HG02870 (cell line): ENCODE data around the gene TMEM100.

ENCODE experiments used
- ATAC-seq: cut with Tn5 transposase; IDR thresholded peaks from one replicate; pipeline ENCODE4 v1.9.1; 2021; ENCODE audit warnings: mild to moderate bottlenecking, moderate library complexity; ENCODE audit not compliant: unreplicated experiment

The TMEM100 gene, protein sequence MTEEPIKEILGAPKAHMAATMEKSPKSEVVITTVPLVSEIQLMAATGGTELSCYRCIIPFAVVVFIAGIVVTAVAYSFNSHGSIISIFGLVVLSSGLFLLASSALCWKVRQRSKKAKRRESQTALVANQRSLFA

GRCh38 chr17:55722742-55723487 lies at the start of gene TMEM100:
Gene TMEM100 (minus strand): TSS chr17:55722864. CDS start chr17:55721070, 1,794 bp downstream.
- ATAC-seq = no peak

DNA sequence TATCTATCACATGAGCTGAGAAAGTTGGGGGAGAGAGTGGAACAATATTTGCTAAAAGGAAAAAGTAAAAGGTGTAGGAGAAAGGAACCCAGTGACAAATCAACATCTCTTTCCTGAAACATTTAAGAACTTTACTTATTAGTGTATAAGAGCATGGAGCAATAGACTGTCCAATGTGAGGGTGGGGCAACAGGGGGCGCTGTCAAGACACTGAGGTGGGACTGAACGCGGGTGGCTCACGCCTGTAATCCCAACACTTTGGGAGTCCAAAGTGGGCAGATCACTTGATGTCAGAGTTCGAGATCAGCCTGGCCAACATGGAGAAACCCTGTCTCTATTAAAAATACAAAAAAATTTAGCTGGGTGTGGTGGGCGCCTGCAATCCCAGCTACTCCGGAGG lies 49.4 kb upstream of the TMEM100 start:
- ATAC-seq = no peak

GRCh38 chr17:55770196-55770870 lies 47.7 kb upstream of the TMEM100 start:
- no peak for ATAC-seq

- no peak for ATAC-seq
These were observed 46.9 kb upstream of the TMEM100 start for GRCh38 chr17:55769625-55770000.

- no peak for ATAC-seq
These were observed 46.4 kb upstream of the TMEM100 start for GRCh38 chr17:55768936-55769624.

- ATAC-seq = no peak
These were observed 42.8 kb upstream of the TMEM100 start for GRCh38 chr17:55765472-55765871.

- no peak for ATAC-seq
These were observed 41.9 kb upstream of the TMEM100 start for GRCh38 chr17:55764610-55765009.

DNA sequence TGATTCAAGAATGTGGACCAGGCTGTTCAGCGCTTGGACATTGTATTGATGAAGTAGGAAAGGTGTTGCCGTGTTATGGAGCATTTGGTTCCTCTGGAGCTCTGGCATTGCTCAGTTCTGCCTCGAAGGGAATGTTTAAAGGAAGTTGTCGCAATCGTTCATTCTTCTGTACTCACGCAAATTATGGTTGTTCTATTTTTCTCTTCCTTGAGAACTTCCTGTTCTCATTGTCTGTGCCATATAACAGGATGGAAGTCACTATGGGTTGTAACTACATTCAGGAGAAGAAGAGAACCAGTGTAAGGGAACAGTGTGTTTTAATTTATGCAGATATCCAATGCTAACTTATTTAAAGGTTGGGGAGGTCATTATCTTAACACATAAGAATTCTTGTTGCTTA lies 41.2 kb upstream of the TMEM100 start:
- no peak for ATAC-seq

DNA sequence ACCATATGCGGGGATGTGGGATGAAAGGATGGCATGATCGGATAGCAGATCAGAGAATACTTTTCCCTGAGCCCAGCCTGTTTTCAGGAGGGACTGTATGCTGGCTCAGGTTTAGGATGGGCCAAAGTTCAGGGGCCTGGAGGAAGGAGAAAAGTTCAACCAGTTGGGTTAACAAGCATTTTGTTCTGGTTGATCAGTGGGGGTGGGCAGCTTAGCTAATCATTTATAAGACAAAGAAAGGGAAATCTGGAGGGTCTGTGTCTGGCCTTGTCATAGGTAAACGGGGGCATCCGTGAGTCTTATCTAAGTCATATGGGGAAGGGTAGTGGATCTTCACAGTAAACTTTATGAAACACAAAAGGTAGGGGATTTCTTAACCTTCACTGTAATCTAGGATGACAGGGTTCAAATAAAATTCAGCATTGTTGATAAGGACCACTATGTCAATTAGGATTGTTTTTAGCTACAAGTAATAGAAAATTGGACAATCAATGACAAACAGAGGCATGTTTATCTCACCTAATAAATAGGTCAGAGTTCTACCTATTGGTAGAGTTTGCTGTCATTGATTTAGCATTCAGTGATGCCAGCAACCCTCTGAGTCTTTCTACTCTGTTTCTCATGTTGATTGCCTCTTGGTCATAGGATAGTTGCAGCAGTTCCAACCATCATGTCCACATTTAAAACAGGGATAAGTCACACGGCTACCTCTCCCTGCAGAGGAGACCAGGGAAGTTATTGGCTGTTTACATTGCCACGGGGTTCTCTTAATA lies 39.6 kb upstream of the TMEM100 start:
- ATAC-seq = no peak

- ATAC-seq = no peak
These were observed 38.1 kb upstream of the TMEM100 start for GRCh38 chr17:55760643-55761355.

GRCh38 chr17:55758171-55758570 lies 35.5 kb upstream of the TMEM100 start:
- ATAC-seq = no peak

GRCh38 chr17:55757659-55758058 lies 35.0 kb upstream of the TMEM100 start:
- peak; percentile 42 for ATAC-seq

GRCh38 chr17:55756689-55757088 lies 34.0 kb upstream of the TMEM100 start:
- ATAC-seq = no peak

GRCh38 chr17:55751720-55752250 lies 29.1 kb upstream of the TMEM100 start:
- ATAC-seq = no peak

DNA sequence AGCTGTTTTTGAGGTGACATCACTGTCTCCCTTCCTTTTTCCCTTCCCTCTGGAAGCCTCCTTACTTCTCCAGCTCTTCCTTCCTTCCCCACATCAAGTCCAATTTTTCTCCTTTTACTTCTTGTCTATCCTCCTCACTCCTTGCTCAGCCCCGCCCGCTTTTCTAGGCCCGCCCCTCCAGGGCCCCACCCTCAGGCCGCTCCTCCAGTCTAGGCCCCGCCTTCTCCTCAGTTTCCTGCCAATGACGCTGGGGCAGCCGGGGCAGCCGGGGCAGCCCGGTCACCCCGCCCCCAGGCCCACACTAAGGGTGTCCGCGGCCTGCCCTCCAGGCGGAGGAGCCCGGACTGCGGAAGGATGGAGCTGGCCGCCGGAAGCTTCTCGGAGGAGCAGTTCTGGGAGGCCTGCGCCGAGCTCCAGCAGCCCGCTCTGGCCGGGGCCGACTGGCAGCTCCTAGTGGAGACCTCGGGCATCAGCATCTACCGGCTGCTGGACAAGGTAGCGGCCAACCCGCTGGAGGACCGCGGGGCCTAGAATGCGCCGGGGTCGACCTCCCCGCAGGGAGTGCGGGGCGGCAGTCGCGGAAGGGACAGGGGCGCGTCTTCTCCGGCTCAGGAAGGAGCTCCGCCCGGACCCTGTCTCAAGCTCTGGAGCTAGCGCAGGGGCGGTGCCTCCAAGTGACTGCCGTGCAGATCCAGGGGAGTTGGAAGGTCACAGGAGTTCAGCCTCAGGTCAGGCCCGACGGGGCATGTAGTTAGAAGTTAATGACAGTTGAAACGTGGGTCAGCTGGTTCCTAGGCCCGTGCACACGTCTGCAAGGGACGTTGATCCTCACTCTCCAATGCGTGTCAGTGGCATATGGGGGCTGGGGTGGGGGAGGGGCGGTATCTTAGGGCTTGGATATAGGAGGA lies 28.3 kb upstream of the TMEM100 start, which contains the start of gene PCTP:
Gene PCTP (plus strand): TSS at position 302 of the 908 bp plus-strand sequence. CDS start 53 bp downstream, at position 355.
- peak; percentile 99 for ATAC-seq

GRCh38 chr17:55749985-55750384 lies 27.3 kb upstream of the TMEM100 start:
- no peak for ATAC-seq

DNA sequence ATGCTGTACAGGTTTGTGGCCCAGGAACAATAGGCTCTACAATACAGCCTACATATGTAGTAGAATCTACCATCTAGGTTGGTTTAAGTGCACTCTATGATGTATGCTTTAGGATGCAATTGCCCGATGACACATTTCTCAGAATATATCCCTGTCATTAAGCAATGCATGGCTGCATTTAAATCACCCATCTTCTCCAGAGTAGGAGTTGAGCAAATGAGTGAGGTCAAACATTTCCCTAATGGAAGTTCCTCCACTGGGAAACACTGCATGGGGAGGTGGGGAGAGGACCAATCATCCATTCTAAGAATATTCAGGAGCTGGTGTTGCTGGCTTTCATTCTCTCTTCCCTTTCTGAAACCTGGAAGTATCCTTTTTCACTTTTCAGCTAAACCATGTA lies 26.2 kb upstream of the TMEM100 start:
- no peak for ATAC-seq

GRCh38 chr17:55747209-55747608 lies 24.5 kb upstream of the TMEM100 start:
- no peak for ATAC-seq

- ATAC-seq = no peak
These were observed 23.8 kb upstream of the TMEM100 start for GRCh38 chr17:55746466-55746865.
